MM.1S (cell line): Measurements from ENCODE around the gene PRKCH.

Experiments used
- EZH2 ChIP-seq: fragments of 300-600 bp; sonication (generic); optimal IDR thresholded peaks from 2 replicates; pipeline ENCODE3; 2017; ENCODE audit warnings: low read depth, mild to moderate bottlenecking, antibody characterized with exemption, low read length, mixed read lengths
- EZH2phosphoT487 ChIP-seq: fragments of 300-600 bp; sonication (generic); IDR thresholded peaks from 2 replicates; pipeline ENCODE4 v1.6.1; 2018; ENCODE audit warnings: antibody characterized with exemption, low read length
- TF ChIP-seq, protein P1 (sequence below): fragments of 300-600 bp; sonication (generic); IDR thresholded peaks from 2 replicates; pipeline ENCODE4 v1.5.1; 2016; ENCODE audit warnings: antibody characterized with exemption, low read length, mixed read lengths

DNA sequence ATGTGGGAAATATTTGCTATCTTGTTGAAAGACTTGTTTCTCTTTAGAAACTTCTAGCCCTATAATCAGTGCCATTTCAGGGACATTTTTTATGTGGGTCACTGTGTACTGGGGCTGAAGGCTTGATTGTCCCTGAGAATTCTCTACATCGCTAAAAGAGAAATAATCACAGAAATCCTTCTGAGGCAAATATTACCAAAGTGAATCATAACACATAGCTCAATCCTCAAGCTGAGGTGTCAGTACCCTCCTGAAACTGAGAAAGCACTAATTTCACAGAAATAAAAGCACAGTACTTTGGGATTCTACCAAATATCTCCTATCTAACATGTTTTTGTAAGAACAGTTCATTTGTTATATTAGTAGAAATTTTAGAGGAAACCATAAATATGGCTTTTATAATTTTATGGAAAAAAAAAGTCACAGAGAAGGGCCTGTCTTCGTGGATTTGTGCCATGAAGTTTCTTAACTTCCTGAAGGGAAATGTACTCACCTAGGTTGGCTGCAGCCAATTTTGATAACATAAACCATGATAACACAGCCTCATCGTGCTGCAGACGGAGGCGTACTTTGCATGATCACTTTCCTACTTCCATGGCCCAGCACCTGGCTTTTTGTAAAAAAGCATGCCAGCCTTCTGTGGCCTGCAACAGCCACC, 210.2 kb downstream of the PRKCH start:
- TF ChIP-seq EZH2: no peak
- TF ChIP-seq, protein P1, sequence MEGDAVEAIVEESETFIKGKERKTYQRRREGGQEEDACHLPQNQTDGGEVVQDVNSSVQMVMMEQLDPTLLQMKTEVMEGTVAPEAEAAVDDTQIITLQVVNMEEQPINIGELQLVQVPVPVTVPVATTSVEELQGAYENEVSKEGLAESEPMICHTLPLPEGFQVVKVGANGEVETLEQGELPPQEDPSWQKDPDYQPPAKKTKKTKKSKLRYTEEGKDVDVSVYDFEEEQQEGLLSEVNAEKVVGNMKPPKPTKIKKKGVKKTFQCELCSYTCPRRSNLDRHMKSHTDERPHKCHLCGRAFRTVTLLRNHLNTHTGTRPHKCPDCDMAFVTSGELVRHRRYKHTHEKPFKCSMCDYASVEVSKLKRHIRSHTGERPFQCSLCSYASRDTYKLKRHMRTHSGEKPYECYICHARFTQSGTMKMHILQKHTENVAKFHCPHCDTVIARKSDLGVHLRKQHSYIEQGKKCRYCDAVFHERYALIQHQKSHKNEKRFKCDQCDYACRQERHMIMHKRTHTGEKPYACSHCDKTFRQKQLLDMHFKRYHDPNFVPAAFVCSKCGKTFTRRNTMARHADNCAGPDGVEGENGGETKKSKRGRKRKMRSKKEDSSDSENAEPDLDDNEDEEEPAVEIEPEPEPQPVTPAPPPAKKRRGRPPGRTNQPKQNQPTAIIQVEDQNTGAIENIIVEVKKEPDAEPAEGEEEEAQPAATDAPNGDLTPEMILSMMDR: no peak
- no peak for TF ChIP-seq EZH2phosphoT487
